Peyer's patch (tissue), 4 donors: ENCODE data around the gene SLC16A7.

Source experiments
- CTCF ChIP-seq, 6 experiments: fragments of 450-650 bp in 4 of 6; fragments of 200-600 bp in 2 of 6; sonication (generic) in 1 of 6; IDR thresholded peaks; one replicate each; pipeline ENCODE4 v1.5.1; 2017 to 2019; ENCODE audit warnings: antibody characterized with exemption in 6 of 6, mild to moderate bottlenecking in 3 of 6, moderate library complexity in 1 of 6
- POLR2A ChIP-seq, 2 donors: fragments of 450-650 bp; IDR thresholded peaks; one replicate each; pipeline ENCODE4 v1.5.1; 2017; ENCODE audit warnings: antibody characterized with exemption in 2 of 2, mild to moderate bottlenecking in 2 of 2, moderate library complexity in 2 of 2

DNA sequence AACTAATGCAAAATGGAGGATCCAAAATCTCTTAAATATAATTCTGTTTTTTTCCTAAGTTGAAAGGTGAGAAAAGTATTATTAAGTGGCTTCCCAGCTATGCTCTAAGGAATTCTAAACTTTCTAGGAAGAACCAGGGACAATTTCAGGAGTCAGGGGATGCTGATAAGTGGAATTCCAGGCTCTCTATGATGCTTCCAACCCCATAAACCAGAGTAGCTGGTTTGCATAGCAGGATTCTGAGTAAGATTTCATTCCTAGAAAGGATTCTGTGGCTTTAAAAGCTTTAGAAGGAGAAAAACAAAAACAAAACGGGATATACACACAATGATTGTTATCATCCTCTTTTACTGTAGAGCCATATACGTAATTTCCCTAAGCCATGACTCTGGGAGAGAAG lies 93.9 kb downstream of the SLC16A7 start:
- no peak for TF ChIP-seq POLR2A (IDR thresholded peaks at IDR 0.05)
- TF ChIP-seq CTCF (IDR thresholded peaks at IDR 0.05): no peak
